Stimulated activated CD4-positive, alpha-beta T cell treated with anti-CD3 and anti-CD28 coated beads, Interleukin-4, amount 100 ng/mL, for 24 hours (primary cell): ENCODE measurements around the gene SLC38A5.
A peak's percentile ranks its signal among the peaks of the same experiment; 100 is the strongest.

Experiments used
- DNase-seq: peaks from one replicate; pipeline ENCODE4 v3.0.0-alpha.2; 2020

The SLC38A5 gene

GRCh38 chrX:48490661-48491060 is 20.6 kb upstream of the SLC38A5 start:
- DNase-seq = no peak

GRCh38 chrX:48489892-48490291 is 19.8 kb upstream of the SLC38A5 start:
- no peak for DNase-seq

- DNase-seq = no peak
Observed at GRCh38 chrX:48489296-48489695, 19.2 kb upstream of the SLC38A5 start.

DNA sequence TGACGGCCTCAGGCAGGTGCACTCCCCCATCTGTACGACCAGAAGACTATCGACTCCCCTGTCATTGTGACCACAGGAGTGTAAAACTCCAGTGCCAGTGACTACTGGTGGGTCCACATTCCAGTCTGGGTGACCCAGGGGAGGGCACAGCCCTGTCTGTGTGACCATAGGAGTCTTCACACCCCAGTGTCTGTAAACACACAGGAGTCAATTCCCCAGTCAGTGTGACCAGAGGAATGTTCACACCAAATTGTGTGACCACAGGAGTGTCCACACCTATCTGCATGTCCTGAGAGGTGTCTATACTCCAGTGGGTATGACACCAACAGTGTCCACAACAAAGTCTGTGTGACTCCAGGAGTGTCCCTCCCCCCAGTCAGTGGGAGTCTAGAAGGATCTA is 18.0 kb upstream of the SLC38A5 start:
- no peak for DNase-seq

GRCh38 chrX:48487362-48487798 is 17.3 kb upstream of the SLC38A5 start:
- DNase-seq = no peak

- DNase-seq = no peak
Observed at GRCh38 chrX:48482526-48482925, 12.5 kb upstream of the SLC38A5 start.

GRCh38 chrX:48480583-48480982 is 10.5 kb upstream of the SLC38A5 start:
- no peak for DNase-seq

GRCh38 chrX:48480142-48480541 is 10.1 kb upstream of the SLC38A5 start:
- DNase-seq = no peak

DNA sequence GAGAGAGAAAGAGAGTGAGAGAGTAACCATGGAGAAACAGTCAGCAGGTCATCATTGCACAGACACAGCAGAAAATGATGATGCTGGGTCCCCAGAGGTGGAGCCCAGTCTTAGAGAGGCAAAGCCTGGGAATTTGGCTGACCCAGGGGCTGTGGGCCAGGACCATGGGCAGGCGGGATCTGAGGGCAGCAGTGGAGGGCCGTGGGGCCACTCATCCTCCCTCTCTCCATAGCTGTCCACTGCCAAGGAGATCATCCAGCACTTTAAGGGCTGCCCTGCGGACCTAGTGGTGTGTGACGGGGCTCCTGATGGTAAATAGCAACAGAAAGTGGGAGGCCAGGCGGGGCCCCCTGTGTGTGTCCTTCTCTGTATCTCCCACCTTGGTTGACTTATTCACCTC is 8.7 kb upstream of the SLC38A5 start:
- DNase-seq = no peak

DNA sequence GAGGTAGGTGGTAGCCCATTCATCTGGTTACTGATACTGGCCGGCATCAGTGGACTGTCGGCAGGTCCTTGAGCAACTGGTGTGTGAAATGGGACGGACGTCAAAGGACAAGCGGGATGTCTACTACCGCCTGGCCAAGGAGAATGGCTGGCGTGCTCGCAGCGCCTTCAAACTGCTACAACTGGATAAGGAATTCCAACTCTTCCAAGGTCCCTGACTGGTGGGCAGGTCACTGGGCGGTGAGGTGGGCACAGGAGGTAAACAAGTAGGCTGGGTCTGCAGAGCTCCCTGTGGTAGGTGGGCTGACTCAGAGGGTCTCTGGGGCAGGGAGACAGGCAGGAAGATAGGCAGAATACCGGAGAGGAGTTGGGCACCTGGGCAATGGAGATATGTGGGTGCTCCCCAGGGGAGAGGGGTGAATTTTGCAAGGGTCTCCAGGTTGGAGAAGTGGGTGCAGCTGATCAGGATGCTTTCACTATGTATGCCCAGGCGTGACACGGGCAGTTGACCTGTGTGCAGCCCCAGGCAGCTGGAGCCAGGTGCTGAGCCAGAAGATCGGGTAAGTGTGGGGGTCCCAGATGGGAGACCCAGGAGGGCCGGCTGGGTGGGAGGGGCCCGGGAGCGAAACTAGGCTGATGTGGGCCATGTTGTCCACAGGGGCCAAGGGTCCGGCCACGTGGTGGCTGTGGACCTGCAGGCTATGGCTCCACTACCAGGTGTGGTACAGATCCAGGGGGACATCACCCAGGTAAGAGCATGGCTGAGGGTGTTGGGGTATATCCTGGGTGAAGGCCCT is 8.1 kb upstream of the SLC38A5 start:
- no peak for DNase-seq

DNA sequence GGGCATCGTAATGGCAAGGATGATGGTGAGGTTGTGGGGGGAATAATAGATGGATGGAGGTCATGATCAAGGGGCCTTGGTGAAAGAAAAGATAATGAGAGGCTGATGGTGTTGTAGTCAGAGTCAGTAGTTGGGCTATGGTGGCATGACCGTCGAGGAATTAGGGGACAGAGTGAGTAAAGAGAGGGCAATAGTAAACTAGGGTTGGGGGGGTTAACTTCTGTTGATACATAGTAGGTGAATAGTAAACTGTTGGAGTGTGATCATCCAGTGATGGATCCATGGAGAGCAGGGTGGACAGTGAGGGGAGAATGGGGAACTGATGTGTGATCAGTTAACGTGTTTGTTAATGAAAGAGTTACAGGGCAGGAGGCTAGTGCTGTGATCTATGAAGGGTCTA is 6.9 kb upstream of the SLC38A5 start:
- DNase-seq = no peak

- peak; percentile 90 for DNase-seq
Observed at GRCh38 chrX:48475774-48476577, 5.9 kb upstream of the SLC38A5 start, which contains the start of gene FTSJ1. TSS of gene FTSJ1 (plus strand) at chrX:48476199. CDS start at chrX:48478048, 1,849 bp downstream.

DNA sequence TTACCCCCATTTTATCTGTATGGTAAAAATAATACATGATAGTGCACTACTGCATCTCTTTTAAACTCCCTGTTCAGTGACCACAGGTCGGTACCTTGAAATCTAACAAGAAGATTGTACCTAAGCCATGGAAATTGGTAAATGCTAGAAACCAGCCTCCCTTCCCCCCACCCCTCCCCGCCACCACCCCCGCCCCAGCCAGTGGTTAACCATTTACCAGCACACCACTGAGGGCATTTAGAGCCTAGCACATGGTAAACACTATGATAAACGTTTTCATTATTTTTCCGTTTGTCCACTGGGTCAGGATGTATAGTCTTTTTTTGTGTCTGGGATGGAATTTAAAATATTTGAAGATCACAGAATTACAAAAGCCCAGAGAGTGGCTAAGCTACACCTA is 5.2 kb upstream of the SLC38A5 start:
- peak; percentile 11 for DNase-seq

DNA sequence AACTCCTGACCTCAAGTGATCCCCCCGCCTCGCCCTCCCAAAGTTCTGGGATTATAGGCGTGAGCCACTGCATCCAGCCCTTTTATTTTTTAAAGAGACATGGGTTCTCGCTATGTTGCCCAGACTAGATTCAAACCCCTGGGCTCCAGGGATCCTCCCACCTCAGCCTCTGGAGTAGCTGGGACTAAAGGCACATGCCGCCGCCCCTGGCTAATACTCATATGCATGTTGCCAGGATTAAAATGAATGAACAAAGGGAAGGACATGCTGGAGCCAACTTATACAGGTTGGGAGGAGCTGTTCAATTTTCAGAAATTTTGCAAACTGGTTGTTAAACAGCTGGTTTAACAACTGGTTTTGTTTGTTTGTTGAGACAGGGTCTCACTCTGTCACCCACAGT is 4.5 kb upstream of the SLC38A5 start:
- no peak for DNase-seq

GRCh38 chrX:48474127-48474526 is 4.1 kb upstream of the SLC38A5 start:
- no peak for DNase-seq

DNA sequence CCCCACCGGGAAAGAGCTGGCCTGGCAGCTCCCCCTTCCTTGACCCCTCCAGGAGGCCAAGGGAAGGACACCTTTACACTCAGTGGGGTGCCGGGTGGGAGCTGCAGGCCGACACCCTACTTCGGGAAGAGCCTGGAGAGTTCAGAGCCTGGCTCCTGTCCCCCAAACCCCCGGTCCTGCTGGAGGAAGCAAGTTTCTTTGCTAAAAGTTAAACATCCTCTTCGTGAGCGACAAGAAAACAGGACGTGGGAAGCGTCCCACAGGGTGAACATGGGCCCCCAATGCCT is 3.6 kb upstream of the SLC38A5 start:
- DNase-seq = no peak

DNA sequence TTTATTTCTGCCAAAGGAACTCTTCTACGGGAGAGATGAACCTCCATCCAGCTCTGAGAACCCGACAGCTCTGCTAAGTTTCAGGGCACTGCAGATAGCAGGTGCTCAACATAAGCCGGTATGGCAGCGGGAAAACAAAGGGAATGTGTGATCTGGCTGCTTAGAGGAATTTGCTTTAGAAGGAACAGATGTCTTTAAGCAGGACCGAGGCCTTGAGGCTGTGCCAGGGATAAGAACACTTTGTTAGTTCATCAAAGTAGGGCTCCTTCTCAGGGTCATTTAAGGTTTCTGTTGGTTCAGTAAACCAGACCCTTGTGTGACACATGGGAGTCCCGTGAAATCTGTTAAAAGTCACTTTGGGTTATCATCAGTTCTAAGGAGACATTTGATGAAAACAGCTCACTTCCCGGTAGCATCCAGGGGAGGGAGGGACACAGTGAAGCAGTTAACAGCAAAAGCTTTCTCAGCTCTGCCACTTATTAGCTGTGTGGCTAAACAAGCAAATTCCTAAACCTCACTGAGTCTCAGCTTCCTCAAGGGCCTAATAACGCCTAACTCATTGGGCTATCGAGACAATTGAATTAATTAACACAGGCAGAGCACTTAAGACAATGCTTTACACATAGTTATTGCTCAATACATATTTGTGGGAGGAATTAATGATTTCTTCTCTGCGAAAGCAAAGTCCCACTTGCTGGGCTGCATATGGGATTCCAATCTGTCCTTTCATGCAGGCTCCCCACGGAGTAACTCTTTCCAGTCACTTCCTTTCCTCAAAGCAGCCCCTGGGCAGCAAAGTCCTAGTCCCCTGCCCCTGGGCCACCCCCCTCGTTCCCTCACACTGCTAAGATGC is 3.0 kb upstream of the SLC38A5 start:
- DNase-seq = no peak

- DNase-seq = no peak
Observed at GRCh38 chrX:48472225-48472624, 2.2 kb upstream of the SLC38A5 start.

GRCh38 chrX:48471504-48471903 is 1.4 kb upstream of the SLC38A5 start:
- DNase-seq = no peak

GRCh38 chrX:48470833-48471118 is 716 bp upstream of the SLC38A5 start:
- DNase-seq = no peak

DNA sequence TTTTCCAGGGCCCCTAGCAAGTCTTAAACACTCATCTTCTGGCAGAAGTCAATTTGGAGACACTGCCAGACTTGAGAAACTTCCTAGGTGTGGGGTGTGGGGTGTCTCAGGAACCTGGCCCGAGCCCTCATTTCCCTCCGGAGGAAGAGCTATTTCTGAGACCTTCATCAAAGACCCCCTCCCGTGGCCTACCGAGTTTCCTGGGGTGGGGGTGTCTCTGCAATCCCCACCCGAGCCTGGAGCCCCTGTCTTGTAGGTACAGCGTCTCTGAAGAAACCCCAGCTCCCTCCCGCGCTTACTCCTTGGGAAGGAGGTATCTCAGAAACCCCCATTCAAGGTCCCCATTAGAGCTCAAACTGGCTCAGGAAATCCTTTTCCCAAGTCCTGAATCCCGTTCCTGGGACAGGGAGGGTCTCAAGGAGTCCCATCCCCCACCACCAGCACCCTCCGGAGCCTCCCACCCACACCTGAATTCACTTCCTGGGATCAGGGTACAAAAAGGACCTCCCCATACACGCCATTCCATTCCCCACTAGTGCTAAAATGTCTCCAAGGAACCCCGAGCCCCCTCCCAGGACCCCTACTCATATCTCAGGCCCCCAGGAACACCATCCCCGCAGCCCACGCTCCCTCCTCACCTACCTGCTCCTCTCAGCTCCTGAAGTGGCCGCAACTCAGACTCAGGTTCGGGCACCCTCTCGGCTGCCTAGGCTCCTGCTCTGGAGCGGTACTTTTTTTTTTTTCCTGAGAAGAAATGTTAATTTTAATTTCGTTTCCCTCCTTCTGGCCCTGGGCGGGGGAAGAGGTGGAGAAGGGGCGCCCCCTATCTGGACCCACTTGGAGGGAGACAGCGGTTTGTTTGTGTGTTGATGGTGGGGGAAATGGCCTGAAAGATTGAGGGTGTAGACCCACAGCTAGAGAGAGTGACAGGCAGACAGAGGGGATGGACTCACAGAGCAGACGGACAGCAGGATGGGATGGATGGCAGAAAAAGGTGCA is 1.1 kb downstream of the SLC38A5 start:
- DNase-seq = peak; percentile 52

DNA sequence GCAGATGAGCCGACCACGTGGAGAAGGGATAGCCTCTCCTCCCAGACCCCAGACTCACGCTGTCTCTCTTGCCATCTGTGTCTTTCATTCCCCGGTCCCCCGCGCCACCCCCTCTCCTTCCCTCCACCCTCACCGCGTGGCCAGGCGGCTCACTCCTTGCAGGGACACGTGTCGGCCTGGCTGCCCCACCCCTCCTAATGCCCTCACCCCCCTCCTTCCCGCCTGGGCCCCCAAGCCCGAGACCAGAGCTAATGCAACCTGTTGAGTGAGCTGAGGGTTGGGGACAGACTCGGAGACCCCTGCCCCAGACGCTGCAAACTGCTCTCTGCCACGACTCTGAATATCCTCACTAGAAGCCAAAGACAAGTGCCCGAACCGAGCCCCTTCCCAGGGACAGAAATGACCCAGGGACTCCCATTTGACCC is 1.8 kb downstream of the SLC38A5 start:
- DNase-seq = peak; percentile 59
